SK-N-SH (cell line): ENCODE results near the gene NR6A1. TPM values are rescaled to one million over a fixed set of nuclear protein-coding genes. Genes with fewer than 3 reads are reported as not detected.

Source experiments
- CTCF ChIA-PET: fragments of 300-600, 350-600 bp; formaldehyde crosslinking; extraction: SDS; loops from one replicate; lab custom pipeline; 2021; lab: Yijun Ruan, JAX
- POLR2A ChIA-PET: fragments of 350-600 bp; sonication (Branson Sonifier 250); formaldehyde crosslinking; extraction: SDS; loops from one replicate; lab custom pipeline; 2020; ENCODE audit warnings: antibody characterized with exemption, inconsistent platforms; lab: Yijun Ruan, JAX
- DNase-seq: peaks from one replicate; pipeline ENCODE4 v3.0.0; 2012
- H2AFZ ChIP-seq: fragments of 200-600 bp; sonication (generic); 2 replicates; pipeline ENCODE4 v1.8.1; 2016; ENCODE audit warnings: antibody characterized with exemption, mild to moderate bottlenecking, low read depth
- H3F3A ChIP-seq: fragments of 200-600 bp; sonication (generic); replicated peaks from 2 replicates; pipeline ENCODE3; 2016; ENCODE audit warnings: antibody characterized with exemption, mild to moderate bottlenecking; ENCODE audit not compliant: insufficient read depth
- H3K27ac ChIP-seq, 2 experiments: fragments of 200-500 bp in 1 of 2; fragments of 200-600 bp in 1 of 2; sonication (Bioruptor generic) in 1 of 2; sonication (generic), shearing (Covaris generic) in 1 of 2; 2 replicates each; pipeline versions ENCODE4 v1.5.1 to v1.6.1; 2014 to 2016; ENCODE audit warnings: low read depth in 2 of 2, inconsistent platforms in 1 of 2, low read length in 1 of 2, mild to moderate bottlenecking in 1 of 2, mixed read lengths in 1 of 2
- H3K27me3 ChIP-seq: fragments of 200-600 bp; sonication (generic), shearing (Covaris generic); 2 replicates; pipeline ENCODE4 v1.6.1; 2016; ENCODE audit warnings: mixed run types; ENCODE audit not compliant: insufficient read depth
- H3K36me3 ChIP-seq, 2 experiments: fragments of 200-500 bp in 1 of 2; fragments of 200-600 bp in 1 of 2; sonication (Bioruptor generic) in 1 of 2; sonication (generic) in 1 of 2; replicated peaks in 1 of 2; 2 replicates each; pipeline versions ENCODE3 to v1.5.1; 2014 to 2016; ENCODE audit warnings: low read length in 1 of 2, mild to moderate bottlenecking in 1 of 2; ENCODE audit not compliant: insufficient read depth in 2 of 2, control insufficient read depth in 1 of 2
- H3K4me1 ChIP-seq, 2 experiments: fragments of 200-500 bp in 1 of 2; fragments of 200-600 bp in 1 of 2; sonication (Bioruptor generic) in 1 of 2; sonication (generic), shearing (Covaris generic) in 1 of 2; 2 replicates each; pipeline versions ENCODE4 v1.5.1 to v1.6.1; 2014 to 2016; ENCODE audit warnings: low read depth in 1 of 2, low read length in 1 of 2, mixed run types in 1 of 2; ENCODE audit not compliant: insufficient read depth in 2 of 2, control insufficient read depth in 1 of 2
- H3K4me2 ChIP-seq: fragments of 200-600 bp; sonication (generic), shearing (Covaris generic); 2 replicates; pipeline ENCODE4 v1.6.1; 2017; ENCODE audit warnings: mixed run types
- H3K4me3 ChIP-seq, 2 experiments: fragments of 200-500 bp in 1 of 2; fragments of 200-600 bp in 1 of 2; sonication (Bioruptor generic) in 1 of 2; sonication (generic), shearing (Covaris generic) in 1 of 2; 2 replicates each; pipeline versions ENCODE4 v1.5.1 to v1.8.1; 2014 to 2016; ENCODE audit warnings: low read depth in 2 of 2, inconsistent platforms in 1 of 2, low read length in 1 of 2, mild to moderate bottlenecking in 1 of 2, mixed read lengths in 1 of 2, moderate library complexity in 1 of 2
- H3K79me2 ChIP-seq: fragments of 200-600 bp; sonication (generic); 2 replicates; pipeline ENCODE4 v1.8.1; 2017; ENCODE audit warnings: mild to moderate bottlenecking; ENCODE audit not compliant: insufficient read depth
- H3K9ac ChIP-seq: fragments of 200-600 bp; sonication (generic); 2 replicates; pipeline ENCODE4 v1.6.1; 2017; ENCODE audit warnings: mixed run types
- H3K9me2 ChIP-seq: fragments of 200-600 bp; sonication (generic); 2 replicates; pipeline ENCODE4 v1.6.1; 2017; ENCODE audit warnings: mixed run types
- H3K9me3 ChIP-seq: fragments of 200-600 bp; sonication (generic); 2 replicates; pipeline ENCODE4 v1.6.1; 2017; ENCODE audit warnings: mixed run types, mild to moderate bottlenecking, moderate library complexity
- H4K20me1 ChIP-seq: fragments of 200-600 bp; sonication (generic); 2 replicates; pipeline ENCODE4 v1.6.1; 2017; ENCODE audit warnings: mild to moderate bottlenecking, mixed run types; ENCODE audit not compliant: insufficient read depth
- MXI1 ChIP-seq: IDR thresholded peaks from 2 replicates; pipeline ENCODE4 v1.6.1; 2012; ENCODE audit warnings: mild to moderate bottlenecking, low read depth, low read length, improper control_type of control experiment
- RXRA ChIP-seq: IDR thresholded peaks from 2 replicates; pipeline ENCODE4 v1.4.0; 2012; ENCODE audit warnings: low read depth, mild to moderate bottlenecking, borderline replicate concordance
- TAF1 ChIP-seq: IDR thresholded peaks from 2 replicates; pipeline ENCODE4 v1.6.1; 2012; ENCODE audit warnings: low read depth, mild to moderate bottlenecking, low read length, moderate library complexity, borderline replicate concordance
- TCF12 ChIP-seq: IDR thresholded peaks from 2 replicates; pipeline ENCODE4 v1.4.0; 2012
- TEAD4 ChIP-seq: IDR thresholded peaks from 2 replicates; pipeline ENCODE4 v1.4.0; 2012; ENCODE audit warnings: mild to moderate bottlenecking, borderline replicate concordance; ENCODE audit not compliant: insufficient read depth
- polyA plus RNA-seq, 3 experiments: library from polyadenylated mRNA; depleted of rRNA; stranded (reverse); fragments of >200 nt; gene quantifications; 2 replicates each; pipeline ENCODE4 v1.2.3, GENCODE V29; 2012
- TF ChIP-seq, protein P1 (sequence below): IDR thresholded peaks from 2 replicates; pipeline ENCODE4 v1.6.1; 2012; ENCODE audit warnings: mild to moderate bottlenecking, low read depth, low read length, moderate library complexity
- TF ChIP-seq, protein P2 (sequence below): fragments of 150-350 bp; IDR thresholded peaks from 2 replicates; pipeline ENCODE4 v1.6.1; 2016; ENCODE audit warnings: mild to moderate bottlenecking, low read depth, low read length

Gene NR6A1
- polyA plus RNA-seq, 1 of the 3 experiments (the other 2 are of a cell fraction) = 1.2 TPM

DNA sequence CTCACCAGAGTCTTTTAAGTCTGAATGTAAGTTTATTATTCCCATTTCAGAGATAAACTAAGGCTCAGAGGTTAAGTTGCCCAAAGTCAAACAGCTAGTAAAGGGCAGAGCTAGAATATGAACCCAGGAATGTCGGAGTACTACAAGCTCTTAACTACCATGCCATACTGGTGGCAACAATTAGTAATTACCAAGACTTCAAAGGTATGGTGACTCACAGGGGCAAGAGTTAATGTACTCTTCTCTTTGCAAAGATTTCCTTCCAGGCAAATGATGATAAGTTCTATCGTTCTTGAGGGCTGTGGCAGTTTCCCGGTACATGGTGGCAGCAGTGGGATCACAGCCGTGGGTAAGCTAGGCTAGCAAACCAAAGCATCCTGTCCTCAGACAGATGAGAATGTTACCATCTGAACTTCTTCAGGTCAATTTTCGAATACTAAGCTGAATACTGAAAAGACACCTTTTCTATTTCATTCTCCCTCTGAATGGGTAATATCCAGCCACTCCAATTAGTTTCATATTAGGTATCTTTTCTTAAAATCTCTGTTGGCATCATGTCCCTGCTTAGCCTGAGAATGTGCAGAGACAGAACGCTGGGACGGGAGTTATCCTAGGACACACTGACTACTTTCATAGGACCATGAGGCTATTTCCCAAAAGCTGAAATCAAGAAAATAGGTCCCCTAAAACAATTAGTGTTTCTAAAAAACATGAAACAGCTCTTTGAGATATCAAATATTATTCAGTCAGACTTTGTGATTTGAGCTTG is 147.0 kb downstream of the NR6A1 start (continued):
- TF ChIP-seq, protein P1, sequence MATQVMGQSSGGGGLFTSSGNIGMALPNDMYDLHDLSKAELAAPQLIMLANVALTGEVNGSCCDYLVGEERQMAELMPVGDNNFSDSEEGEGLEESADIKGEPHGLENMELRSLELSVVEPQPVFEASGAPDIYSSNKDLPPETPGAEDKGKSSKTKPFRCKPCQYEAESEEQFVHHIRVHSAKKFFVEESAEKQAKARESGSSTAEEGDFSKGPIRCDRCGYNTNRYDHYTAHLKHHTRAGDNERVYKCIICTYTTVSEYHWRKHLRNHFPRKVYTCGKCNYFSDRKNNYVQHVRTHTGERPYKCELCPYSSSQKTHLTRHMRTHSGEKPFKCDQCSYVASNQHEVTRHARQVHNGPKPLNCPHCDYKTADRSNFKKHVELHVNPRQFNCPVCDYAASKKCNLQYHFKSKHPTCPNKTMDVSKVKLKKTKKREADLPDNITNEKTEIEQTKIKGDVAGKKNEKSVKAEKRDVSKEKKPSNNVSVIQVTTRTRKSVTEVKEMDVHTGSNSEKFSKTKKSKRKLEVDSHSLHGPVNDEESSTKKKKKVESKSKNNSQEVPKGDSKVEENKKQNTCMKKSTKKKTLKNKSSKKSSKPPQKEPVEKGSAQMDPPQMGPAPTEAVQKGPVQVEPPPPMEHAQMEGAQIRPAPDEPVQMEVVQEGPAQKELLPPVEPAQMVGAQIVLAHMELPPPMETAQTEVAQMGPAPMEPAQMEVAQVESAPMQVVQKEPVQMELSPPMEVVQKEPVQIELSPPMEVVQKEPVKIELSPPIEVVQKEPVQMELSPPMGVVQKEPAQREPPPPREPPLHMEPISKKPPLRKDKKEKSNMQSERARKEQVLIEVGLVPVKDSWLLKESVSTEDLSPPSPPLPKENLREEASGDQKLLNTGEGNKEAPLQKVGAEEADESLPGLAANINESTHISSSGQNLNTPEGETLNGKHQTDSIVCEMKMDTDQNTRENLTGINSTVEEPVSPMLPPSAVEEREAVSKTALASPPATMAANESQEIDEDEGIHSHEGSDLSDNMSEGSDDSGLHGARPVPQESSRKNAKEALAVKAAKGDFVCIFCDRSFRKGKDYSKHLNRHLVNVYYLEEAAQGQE = no peak

DNA sequence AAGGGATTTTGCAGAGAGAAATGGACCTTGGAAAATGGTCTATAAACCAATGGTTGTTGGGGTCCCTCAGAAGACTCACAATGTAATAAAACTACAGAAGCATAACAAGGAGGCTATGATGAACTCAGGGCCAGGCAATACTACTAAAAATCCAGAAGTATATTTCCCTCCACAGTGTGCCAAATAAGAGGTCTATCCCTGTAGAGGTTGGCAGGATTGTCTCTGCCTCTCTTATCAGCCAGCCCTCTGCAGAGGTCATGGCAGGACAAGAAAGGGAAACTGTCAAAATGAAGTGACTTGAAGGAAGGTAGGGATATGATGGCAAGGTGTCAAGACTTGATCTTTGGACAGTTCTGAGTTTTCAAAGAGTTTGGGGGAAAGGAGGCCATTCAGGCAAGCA is 148.2 kb downstream of the NR6A1 start:
- CTCF ChIA-PET = interaction anchor here (0.9 to 7.0 kb wide), 5 partner anchors 8 to 149 kb away, joined by 3 to 60 read pairs (median 3); no protein-coding TSS in a partner anchor
- POLR2A ChIA-PET = no interaction called here

More for the DNA sequence above, 148.2 kb downstream of the NR6A1 start:
- TF ChIP-seq RXRA (no peak), TAF1 (no peak), TEAD4 (no peak), TCF12 (no peak), MXI1 (no peak)
- TF ChIP-seq, protein P2, sequence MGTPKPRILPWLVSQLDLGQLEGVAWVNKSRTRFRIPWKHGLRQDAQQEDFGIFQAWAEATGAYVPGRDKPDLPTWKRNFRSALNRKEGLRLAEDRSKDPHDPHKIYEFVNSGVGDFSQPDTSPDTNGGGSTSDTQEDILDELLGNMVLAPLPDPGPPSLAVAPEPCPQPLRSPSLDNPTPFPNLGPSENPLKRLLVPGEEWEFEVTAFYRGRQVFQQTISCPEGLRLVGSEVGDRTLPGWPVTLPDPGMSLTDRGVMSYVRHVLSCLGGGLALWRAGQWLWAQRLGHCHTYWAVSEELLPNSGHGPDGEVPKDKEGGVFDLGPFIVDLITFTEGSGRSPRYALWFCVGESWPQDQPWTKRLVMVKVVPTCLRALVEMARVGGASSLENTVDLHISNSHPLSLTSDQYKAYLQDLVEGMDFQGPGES = no peak
- TF ChIP-seq, all 33 proteins: peak for 0
- Histone ChIP-seq H3K9me2 (no peaks in the 10 kb centered on the region), H4K20me1 (no peaks in the 10 kb centered on the region), H3F3A (peaks cover 15% of the 10 kb centered on the region), H3K4me2 (no peak overlapping the region), H3K79me2 (peaks cover 3% of the 10 kb centered on the region; the same call in 1 of the 2 replicates), H3K4me1 (peaks cover 15 to 29% of the 10 kb centered on the region in 2 experiments), H3K9me3 (no peaks in the 10 kb centered on the region), H2AFZ (no peak overlapping the region), H3K36me3 (no peaks in the 10 kb centered on the region), H3K9ac (no peak overlapping the region), H3K27me3 (no peaks in the 10 kb centered on the region), H3K4me3 (no peak overlapping the region), H3K27ac (peak overlapping the region in 1 of 2 experiments; percentile 43; a peak in 1 of 4 replicates)
- DNase-seq = no peak
